MM.1S (cell line): Measurements from ENCODE around the gene GOSR2.

ENCODE experiments used
- DNase-seq: peaks from one replicate; pipeline ENCODE4 v3.0.0-alpha.2; 2015
- H2AFZ ChIP-seq: fragments of 300-600 bp; sonication (generic); 2 replicates; pipeline ENCODE4 v1.6.0; 2016; ENCODE audit warnings: antibody characterized with exemption, low read length
- H3F3A ChIP-seq: fragments of 300-600 bp; sonication (generic); 2 replicates; pipeline ENCODE4 v1.6.1; 2016; ENCODE audit warnings: mild to moderate bottlenecking, antibody characterized with exemption, low read length, moderate library complexity, mixed read lengths; ENCODE audit not compliant: insufficient read depth
- H3K27ac ChIP-seq: fragments of 300-600 bp; sonication (generic); 2 replicates; pipeline ENCODE4 v1.5.1; 2016; ENCODE audit warnings: mild to moderate bottlenecking, low read length
- H3K27me3 ChIP-seq: fragments of 300-600 bp; sonication (generic); replicated peaks from 2 replicates; pipeline ENCODE4 v1.6.0; 2016; ENCODE audit warnings: low read length; ENCODE audit not compliant: insufficient read depth
- H3K36me3 ChIP-seq: fragments of 300-600 bp; sonication (generic); replicated peaks from 2 replicates; pipeline ENCODE4 v1.6.1; 2016; ENCODE audit warnings: mild to moderate bottlenecking, low read length, mixed read lengths; ENCODE audit not compliant: insufficient read depth
- H3K4me1 ChIP-seq: fragments of 300-600 bp; sonication (generic); 2 replicates; pipeline ENCODE4 v1.6.1; 2016; ENCODE audit warnings: low read length, mixed read lengths
- H3K4me2 ChIP-seq: fragments of 300-600 bp; sonication (generic); 2 replicates; pipeline ENCODE4 v1.6.0; 2016; ENCODE audit warnings: low read depth, low read length
- H3K4me3 ChIP-seq: fragments of 300-600 bp; sonication (generic); 2 replicates; pipeline ENCODE4 v1.5.1; 2016; ENCODE audit warnings: low read length, mixed read lengths
- H3K79me2 ChIP-seq: fragments of 300-600 bp; sonication (generic); 2 replicates; pipeline ENCODE4 v1.6.1; 2016; ENCODE audit warnings: mixed run types, low read length, mixed read lengths
- H3K9ac ChIP-seq: fragments of 300-600 bp; sonication (generic); 2 replicates; pipeline ENCODE4 v1.6.1; 2016; ENCODE audit warnings: low read length, mixed read lengths
- H3K9me2 ChIP-seq: fragments of 300-600 bp; sonication (generic); replicated peaks from 2 replicates; pipeline ENCODE4 v1.6.1; 2016; ENCODE audit warnings: mild to moderate bottlenecking, low read length, mixed read lengths; ENCODE audit not compliant: insufficient read depth
- H3K9me3 ChIP-seq: fragments of 300-600 bp; sonication (generic); replicated peaks from 2 replicates; pipeline ENCODE4 v1.6.1; 2016; ENCODE audit warnings: mild to moderate bottlenecking, low read length, mixed read lengths; ENCODE audit not compliant: insufficient read depth
- H4K20me1 ChIP-seq: fragments of 300-600 bp; sonication (generic); 2 replicates; pipeline ENCODE4 v1.6.1; 2016; ENCODE audit warnings: mild to moderate bottlenecking, low read length, moderate library complexity, mixed read lengths; ENCODE audit not compliant: insufficient read depth
- CTCF ChIP-seq: fragments of 300-600 bp; sonication (generic); IDR thresholded peaks from 2 replicates; pipeline ENCODE4 v1.5.1; 2016; ENCODE audit warnings: antibody characterized with exemption, low read length, mixed read lengths
- EZH2 ChIP-seq: fragments of 300-600 bp; sonication (generic); optimal IDR thresholded peaks from 2 replicates; pipeline ENCODE3; 2017; ENCODE audit warnings: low read depth, mild to moderate bottlenecking, antibody characterized with exemption, low read length, mixed read lengths
- EZH2phosphoT487 ChIP-seq: fragments of 300-600 bp; sonication (generic); IDR thresholded peaks from 2 replicates; pipeline ENCODE4 v1.6.1; 2018; ENCODE audit warnings: antibody characterized with exemption, low read length

The GOSR2 gene

GRCh38 chr17:46971647-46972300, 48.8 kb downstream of the GOSR2 start:
- no peak overlapping the region for H2AFZ ChIP-seq
- H3K27ac ChIP-seq: no peak overlapping the region
- H3K9me2 ChIP-seq: no peaks in the 10 kb centered on the region
- H3K4me2 ChIP-seq: no peak overlapping the region
- H3K27me3 ChIP-seq: no peaks in the 10 kb centered on the region
- H3K9me3 ChIP-seq: no peaks in the 10 kb centered on the region
- H3K4me1 ChIP-seq: no peaks in the 10 kb centered on the region
- H3K79me2 ChIP-seq: no peaks in the 10 kb centered on the region
- H3K4me3 ChIP-seq: no peak overlapping the region
- H3K36me3 ChIP-seq: no peaks in the 10 kb centered on the region
- no peak for TF ChIP-seq CTCF
- TF ChIP-seq EZH2phosphoT487: no peak
- no peak for TF ChIP-seq EZH2
- H4K20me1 ChIP-seq: no peaks in the 10 kb centered on the region
- DNase-seq: no peak
- H3F3A ChIP-seq: no peaks in the 10 kb centered on the region
- H3K9ac ChIP-seq: no peak overlapping the region

- no peak overlapping the region for H3K4me2 ChIP-seq
- no peak overlapping the region for H3K4me3 ChIP-seq
- H3K9ac ChIP-seq: no peak overlapping the region
- no peaks in the 10 kb centered on the region for H4K20me1 ChIP-seq
- no peaks in the 10 kb centered on the region for H3K9me2 ChIP-seq
- H3K27me3 ChIP-seq: no peaks in the 10 kb centered on the region
- no peaks in the 10 kb centered on the region for H3K36me3 ChIP-seq
- no peaks in the 10 kb centered on the region for H3K79me2 ChIP-seq
- H3K9me3 ChIP-seq: no peaks in the 10 kb centered on the region
- no peak for DNase-seq
- no peak overlapping the region for H3K27ac ChIP-seq
- H2AFZ ChIP-seq: no peak overlapping the region
- no peaks in the 10 kb centered on the region for H3F3A ChIP-seq
- no peaks in the 10 kb centered on the region for H3K4me1 ChIP-seq
- TF ChIP-seq EZH2phosphoT487: no peak
- no peak for TF ChIP-seq EZH2
- TF ChIP-seq CTCF: no peak
These were observed 49.4 kb downstream of the GOSR2 start for GRCh38 chr17:46972346-46972745.

- no peak overlapping the region for H3K4me3 ChIP-seq
- H3K9me3 ChIP-seq: no peaks in the 10 kb centered on the region
- H3K27ac ChIP-seq: no peak overlapping the region
- H4K20me1 ChIP-seq: no peaks in the 10 kb centered on the region
- no peak overlapping the region for H3K9ac ChIP-seq
- no peak overlapping the region for H3K4me2 ChIP-seq
- no peaks in the 10 kb centered on the region for H3F3A ChIP-seq
- H3K4me1 ChIP-seq: no peaks in the 10 kb centered on the region
- H3K27me3 ChIP-seq: 0 out of 2 replicates have a peak, but pooled peaks cover 10% of the 10 kb centered on the region
- H3K79me2 ChIP-seq: no peaks in the 10 kb centered on the region
- no peak for DNase-seq
- no peak overlapping the region for H2AFZ ChIP-seq
- H3K9me2 ChIP-seq: no peaks in the 10 kb centered on the region
- no peaks in the 10 kb centered on the region for H3K36me3 ChIP-seq
- TF ChIP-seq EZH2 (no peak), EZH2phosphoT487 (no peak), CTCF (no peak)
These were observed 51.1 kb downstream of the GOSR2 start for GRCh38 chr17:46974086-46974485.
